GM12864 (cell line): ENCODE results near the gene TRMT11.
"Not testable (repeated sequence)": the region's sequence is repeated elsewhere in the genome, so short reads cannot be mapped to it uniquely, and the experiment has no call there.

Experiments
- DNase-seq: peaks from one replicate; pipeline ENCODE4 v3.0.0-alpha.2; 2011; ENCODE audit warnings: low read depth
- H3K4me3 ChIP-seq: 2 replicates; pipeline ENCODE4 v1.5.1; 2011; ENCODE audit warnings: mild to moderate bottlenecking, low read depth, low read length, control low read depth
- CTCF ChIP-seq: IDR thresholded peaks from 2 replicates; pipeline ENCODE4 v1.5.1; 2011; ENCODE audit warnings: low read depth, mild to moderate bottlenecking, moderate library complexity, low read length, control low read depth, inconsistent platforms; ENCODE audit errors: missing control alignments

The TRMT11 gene

GRCh38 chr6:125944434-125944816, 41.9 kb upstream of the TRMT11 start:
- TF ChIP-seq CTCF, result no peak
- no peak for DNase-seq

GRCh38 chr6:125944896-125945295, 41.4 kb upstream of the TRMT11 start:
- no peak overlapping the region for H3K4me3 ChIP-seq
- TF ChIP-seq CTCF, result no peak
- DNase-seq, result no peak

More at GRCh38 chr6:125944434-125944816, 41.9 kb upstream of the TRMT11 start:
- H3K4me3 ChIP-seq, result no peak overlapping the region

- H3K4me3 ChIP-seq, result no peak overlapping the region
- DNase-seq, result no peak
- no peak for TF ChIP-seq CTCF
These were observed 40.8 kb upstream of the TRMT11 start for GRCh38 chr6:125945378-125946141.

- no peak for TF ChIP-seq CTCF
- H3K4me3 ChIP-seq, result no peak overlapping the region
- DNase-seq, result no peak
These were observed 38.7 kb upstream of the TRMT11 start for GRCh38 chr6:125947615-125948014.

- H3K4me3 ChIP-seq, result no peak overlapping the region
- no peak for TF ChIP-seq CTCF
- no peak for DNase-seq
These were observed 37.9 kb upstream of the TRMT11 start for GRCh38 chr6:125948455-125948854.

- no peak overlapping the region for H3K4me3 ChIP-seq
- DNase-seq, result no peak
- TF ChIP-seq CTCF, result no peak
These were observed 37.3 kb upstream of the TRMT11 start for GRCh38 chr6:125949069-125949468.

GRCh38 chr6:125950293-125950692, 36.0 kb upstream of the TRMT11 start:
- TF ChIP-seq CTCF, result no peak
- H3K4me3 ChIP-seq, result no peak overlapping the region
- DNase-seq, result no peak

- DNase-seq, H3K4me3 ChIP-seq: not testable (repeated sequence)
These were observed 35.6 kb upstream of the TRMT11 start for GRCh38 chr6:125950716-125951115.
